Thoracic aorta (tissue), 2 donors: ENCODE results near the gene GBX2. TPM values are rescaled to one million over a fixed set of nuclear protein-coding genes. Genes with fewer than 3 reads are reported as not detected.
"Not testable (repeated sequence)": the region's sequence is repeated elsewhere in the genome, so short reads cannot be mapped to it uniquely, and the experiment has no call there.

Experiments
- ATAC-seq: fragments of 150-250 bp; one replicate; pipeline ENCODE4 v1.8.0; 2017; ENCODE audit warnings: low read depth; ENCODE audit not compliant: insufficient number of reproducible peaks, low FRiP score
- DNase-seq: peaks from one replicate; pipeline ENCODE4 v3.0.0-alpha.2; 2020; ENCODE audit warnings: low spot score
- H3K27ac ChIP-seq, 2 donors: fragments of 200-600 bp; sonication (generic); 1 replicate in 1 of 2; 2 replicates in 1 of 2; pipeline ENCODE4 v1.5.1; 2016; ENCODE audit warnings: mild to moderate bottlenecking in 2 of 2, moderate library complexity in 2 of 2
- H3K27me3 ChIP-seq: fragments of 200-600 bp; sonication (generic); replicated peaks from 2 replicates; pipeline ENCODE4 v1.6.0; 2016; ENCODE audit warnings: mild to moderate bottlenecking; ENCODE audit not compliant: insufficient read depth
- H3K36me3 ChIP-seq: fragments of 200-600 bp; sonication (generic); one replicate; pipeline ENCODE4 v1.5.1; 2016
- H3K4me1 ChIP-seq, 2 donors: fragments of 200-600 bp; sonication (generic); 1 replicate in 1 of 2; 2 replicates in 1 of 2; pipeline versions ENCODE4 v1.5.1 to v1.6.0; 2016; ENCODE audit warnings: low read depth in 2 of 2, mild to moderate bottlenecking in 1 of 2; ENCODE audit not compliant: control insufficient read depth in 1 of 2
- H3K4me3 ChIP-seq: fragments of 200-600 bp; sonication (generic); 2 replicates; pipeline ENCODE4 v1.5.1; 2016; ENCODE audit warnings: mild to moderate bottlenecking
- H3K9me3 ChIP-seq: fragments of 200-600 bp; sonication (generic); 2 replicates; pipeline ENCODE4 v1.5.1; 2016
- CTCF ChIP-seq: fragments of 200-600 bp; sonication (generic); IDR thresholded peaks from one replicate; pipeline ENCODE4 v1.5.1; 2019; ENCODE audit warnings: antibody characterized with exemption
- total RNA-seq, 2 donors: library from RNA; depleted of rRNA; stranded (reverse); fragments of >200 nt; gene quantifications; one replicate each; pipeline versions ENCODE4 v1.1.0 to v1.2.3, GENCODE V29; 2016

The GBX2 gene
- total RNA-seq, 2 donors from 2014 or later, result not detected

- TF ChIP-seq CTCF, result no peak
- Histone ChIP-seq H3K36me3 (no peaks in the 10 kb centered on the region), H3K4me3 (no peak overlapping the region), H3K9me3 (no peaks in the 10 kb centered on the region), H3K27ac (no peak overlapping the region), H3K27me3 (no peaks in the 10 kb centered on the region), H3K4me1 (no peaks in the 10 kb centered on the region)
- ATAC-seq, result no peak
- DNase-seq, result no peak
Measured at GRCh38 chr2:236146436-236146835, 21.8 kb downstream of the GBX2 start.

GRCh38 chr2:236143811-236144210 lies 24.4 kb downstream of the GBX2 start:
- DNase-seq (no peak), ATAC-seq (no peak)
- Histone ChIP-seq H3K4me3 (no peak overlapping the region), H3K9me3 (no peaks in the 10 kb centered on the region), H3K4me1 (no peaks in the 10 kb centered on the region), H3K27me3 (no peaks in the 10 kb centered on the region), H3K27ac (no peak overlapping the region), H3K36me3 (no peaks in the 10 kb centered on the region)
- no peak for TF ChIP-seq CTCF

GRCh38 chr2:236141616-236142015 lies 26.6 kb downstream of the GBX2 start:
- H3K4me1 ChIP-seq, H3K27me3 ChIP-seq, H3K4me3 ChIP-seq, H3K9me3 ChIP-seq, ATAC-seq, H3K27ac ChIP-seq, H3K36me3 ChIP-seq, DNase-seq: not testable (repeated sequence)

GRCh38 chr2:236137066-236137465 lies 31.1 kb downstream of the GBX2 start:
- no peaks in the 10 kb centered on the region for H3K27me3 ChIP-seq
- no peak for DNase-seq
- no peak overlapping the region for H3K4me3 ChIP-seq
- H3K36me3 ChIP-seq, result no peaks in the 10 kb centered on the region
- no peak overlapping the region for H3K27ac ChIP-seq
- no peak for TF ChIP-seq CTCF
- no peak for ATAC-seq
- no peaks in the 10 kb centered on the region for H3K4me1 ChIP-seq
- no peaks in the 10 kb centered on the region for H3K9me3 ChIP-seq

- no peak for TF ChIP-seq CTCF
- DNase-seq (no peak), ATAC-seq (no peak)
- H3K4me3 ChIP-seq, result no peak overlapping the region
- H3K27ac ChIP-seq, result no peak overlapping the region
- H3K27me3 ChIP-seq, result no peaks in the 10 kb centered on the region
- no peaks in the 10 kb centered on the region for H3K9me3 ChIP-seq
- no peaks in the 10 kb centered on the region for H3K4me1 ChIP-seq
- no peaks in the 10 kb centered on the region for H3K36me3 ChIP-seq
Measured at GRCh38 chr2:236136538-236136937, 31.6 kb downstream of the GBX2 start.

GRCh38 chr2:236133410-236134012 lies 34.7 kb downstream of the GBX2 start:
- no peaks in the 10 kb centered on the region for H3K9me3 ChIP-seq
- H3K4me3 ChIP-seq, result no peak overlapping the region
- H3K27me3 ChIP-seq, result no peaks in the 10 kb centered on the region
- DNase-seq, result no peak
- ATAC-seq, result no peak
- no peaks in the 10 kb centered on the region for H3K4me1 ChIP-seq
- no peaks in the 10 kb centered on the region for H3K36me3 ChIP-seq
- H3K27ac ChIP-seq, result no peak overlapping the region
- TF ChIP-seq CTCF, result no peak
